CD8-positive, alpha-beta memory T cell (primary cell): ENCODE measurements around the gene MSMB. TPM values are rescaled to one million over a fixed set of nuclear protein-coding genes. Genes with fewer than 3 reads are reported as not detected.
A peak's percentile ranks its signal among the peaks of the same experiment; 100 is the strongest.

Source experiments
- CTCF ChIA-PET: fragments of 350-600 bp; sonication (Branson Sonifier 250); formaldehyde crosslinking; loops from one replicate; lab custom pipeline; 2021; ENCODE audit warnings: antibody characterized with exemption; lab: Charles Lee
- POLR2A ChIA-PET: fragments of 350-600 bp; sonication (Branson Sonifier 250); formaldehyde crosslinking; loops from one replicate; lab custom pipeline; 2021; ENCODE audit warnings: antibody characterized with exemption; lab: Charles Lee
- DNase-seq, 5 donors: peaks; one replicate each; pipeline versions ENCODE4 v3.0.0 to v3.0.0-alpha.2; 2020 to 2022; ENCODE audit warnings: mixed read lengths in 1 of 5
- H3K27ac ChIP-seq: one replicate; pipeline ENCODE4 v1.7.0; 2013; ENCODE audit warnings: low read depth, mild to moderate bottlenecking, low read length, moderate library complexity
- H3K27me3 ChIP-seq: 2 replicates; pipeline ENCODE4 v1.7.0; 2013; ENCODE audit warnings: low read length, mild to moderate bottlenecking; ENCODE audit not compliant: insufficient read depth, poor library complexity, severe bottlenecking
- H3K36me3 ChIP-seq: 2 replicates; pipeline ENCODE4 v1.7.0; 2013; ENCODE audit warnings: mild to moderate bottlenecking, low read length, moderate library complexity; ENCODE audit not compliant: insufficient read depth
- H3K4me1 ChIP-seq: 2 replicates; pipeline ENCODE4 v1.7.0; 2013; ENCODE audit warnings: mild to moderate bottlenecking, low read length, moderate library complexity; ENCODE audit not compliant: insufficient read depth
- H3K4me3 ChIP-seq: 2 replicates; pipeline ENCODE4 v1.7.0; 2013; ENCODE audit warnings: mild to moderate bottlenecking, low read length
- H3K9me3 ChIP-seq: 2 replicates; pipeline ENCODE4 v1.7.0; 2013; ENCODE audit warnings: mild to moderate bottlenecking, low read length
- H3K27ac Mint-ChIP-seq, 8 donors: one replicate each; pipeline ENCODE4 v1.8.0; 2020 to 2021; ENCODE audit warnings: mixed read lengths in 8 of 8, mild to moderate bottlenecking in 6 of 8, inconsistent platforms in 3 of 8, moderate library complexity in 3 of 8
- H3K27me3 Mint-ChIP-seq, 2 donors: one replicate each; pipeline ENCODE4 v1.8.0; 2020 to 2021; ENCODE audit warnings: mixed read lengths in 2 of 2, mild to moderate bottlenecking in 1 of 2, moderate library complexity in 1 of 2
- H3K36me3 Mint-ChIP-seq, 3 donors: one replicate each; pipeline ENCODE4 v1.8.0; 2020 to 2021; ENCODE audit warnings: mixed read lengths in 3 of 3, inconsistent platforms in 1 of 3, mild to moderate bottlenecking in 1 of 3
- H3K4me1 Mint-ChIP-seq, 3 donors: one replicate each; pipeline ENCODE4 v1.8.0; 2020 to 2021; ENCODE audit warnings: mixed read lengths in 3 of 3, inconsistent platforms in 1 of 3, mild to moderate bottlenecking in 1 of 3
- H3K4me3 Mint-ChIP-seq, 7 donors: one replicate each; pipeline ENCODE4 v1.8.0; 2020 to 2021; ENCODE audit warnings: mixed read lengths in 7 of 7, mild to moderate bottlenecking in 6 of 7, moderate library complexity in 4 of 7, inconsistent platforms in 2 of 7
- H3K9me3 Mint-ChIP-seq, 5 donors: one replicate each; pipeline ENCODE4 v1.8.0; 2020 to 2022; ENCODE audit warnings: mixed read lengths in 5 of 5, mild to moderate bottlenecking in 3 of 5, moderate library complexity in 2 of 5, inconsistent platforms in 1 of 5
- polyA plus RNA-seq: library from polyadenylated mRNA; unstranded; fragments of 300-500 nt; fragmentation: Illumina TruSeq; gene quantifications from one replicate; pipeline ENCODE4 v1.2.3, GENCODE V29; 2021
- total RNA-seq, 2 experiments: library from RNA; stranded (reverse); gene quantifications; one replicate each; pipeline ENCODE4 v1.2.3, GENCODE V29; 2021

The MSMB gene
- total and polyA plus RNA-seq, 3 experiments from 2014 or later = not detected

GRCh38 chr10:46077141-46077554, 31.1 kb upstream of the MSMB start:
- no peaks in the 10 kb centered on the region for H3K27me3 ChIP-seq
- Mint-ChIP-seq H3K36me3 (no peaks in the 10 kb centered on the region), H3K4me3 (peak overlapping the region in 4 of 7 donors; percentile 6 to 39 (median 24)), H3K9me3 (peaks cover 0 to under 1% (median 0%) of the 10 kb centered on the region in 5 donors), H3K27ac (peak overlapping the region in 6 of 8 donors; percentile 20 to 77 (median 46)), H3K4me1 (peaks cover 27 to 43% (median 35%) of the 10 kb centered on the region in 3 donors), H3K27me3 (no peaks in the 10 kb centered on the region)
- DNase-seq = no peak
- H3K4me1 ChIP-seq = peaks cover 16% of the 10 kb centered on the region
- CTCF ChIA-PET = interaction anchor here (1.3 to 2.0 kb wide), 2 partner anchors 11 to 19 kb away, joined by 3 to 4 read pairs; no protein-coding TSS in a partner anchor
- H3K9me3 ChIP-seq = no peaks in the 10 kb centered on the region
- peak overlapping the region; percentile 27 for H3K4me3 ChIP-seq
- POLR2A ChIA-PET = no interaction called here
- H3K27ac ChIP-seq = no peak overlapping the region
- no peaks in the 10 kb centered on the region for H3K36me3 ChIP-seq

DNA sequence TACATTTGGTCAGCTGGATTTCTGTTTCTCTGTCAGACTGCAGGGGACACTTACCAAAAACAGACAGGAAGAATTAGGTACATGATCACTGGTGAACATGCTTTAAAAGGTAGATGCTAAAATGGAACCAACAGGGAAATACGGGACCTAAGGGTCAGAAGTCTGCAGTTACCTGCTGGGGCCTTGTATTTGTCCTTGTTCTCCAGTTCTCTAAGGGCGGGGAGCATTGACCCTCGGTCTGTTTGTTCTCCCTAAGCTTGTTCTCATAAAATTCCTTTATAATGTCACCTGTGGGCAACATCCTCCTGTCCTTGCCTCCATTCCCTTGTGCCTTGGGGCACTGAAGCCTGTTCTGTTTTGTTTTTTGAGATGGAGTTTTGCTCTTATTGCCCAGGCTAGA, 29.8 kb upstream of the MSMB start:
- no peak for DNase-seq
- Mint-ChIP-seq H3K27me3 (no peaks in the 10 kb centered on the region), H3K4me3 (no peak overlapping the region), H3K9me3 (no peaks in the 10 kb centered on the region), H3K36me3 (no peaks in the 10 kb centered on the region), H3K4me1 (peaks cover 18 to 31% (median 22%) of the 10 kb centered on the region in 3 donors), H3K27ac (no peak overlapping the region)
- Histone ChIP-seq H3K27ac (no peak overlapping the region), H3K27me3 (no peaks in the 10 kb centered on the region), H3K9me3 (no peaks in the 10 kb centered on the region), H3K36me3 (no peaks in the 10 kb centered on the region), H3K4me3 (no peak overlapping the region), H3K4me1 (peaks cover 16% of the 10 kb centered on the region)
- ChIA-PET POLR2A (no interaction called here), CTCF (interaction anchor here (2.0 kb wide), 1 partner anchor 20 kb away, joined by 4 read pairs; no protein-coding TSS in a partner anchor)

DNA sequence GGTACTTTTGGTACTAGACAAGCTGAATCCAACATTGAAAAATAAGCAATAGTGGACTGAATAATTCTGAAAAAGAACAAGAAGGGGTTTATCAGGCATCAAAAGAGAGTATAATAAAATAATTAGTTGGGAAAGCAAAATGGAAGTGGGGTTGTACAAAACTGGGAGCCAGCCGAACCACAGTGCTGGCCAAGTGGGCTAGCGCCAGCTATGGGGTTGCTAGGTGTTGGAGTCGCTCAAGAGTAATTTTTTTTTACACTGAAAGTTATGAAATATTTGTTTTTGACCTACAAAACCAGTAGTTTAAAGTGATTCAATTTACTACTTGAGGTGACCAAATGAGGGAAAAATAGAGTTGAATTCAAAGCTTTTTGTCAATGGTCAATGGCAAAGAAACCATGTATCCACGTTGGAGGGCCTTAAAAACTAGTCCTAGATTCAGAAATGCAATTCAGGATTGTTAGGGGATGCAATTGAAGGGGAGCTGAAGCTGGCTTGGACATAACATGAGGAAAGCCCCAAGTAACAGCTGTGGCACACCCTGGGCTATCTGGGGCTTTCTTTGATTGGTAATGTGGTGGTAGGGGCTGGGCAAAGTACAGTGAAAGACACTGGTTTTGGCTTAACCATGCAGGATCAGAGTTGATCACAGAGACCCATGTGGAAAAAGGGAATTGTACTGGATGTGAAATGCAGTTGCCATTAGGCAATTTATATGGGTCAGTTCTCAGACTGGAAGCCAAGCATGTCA, 28.3 kb upstream of the MSMB start:
- Mint-ChIP-seq H3K27ac (peak overlapping the region in 4 of 8 donors; percentile 17 to 55 (median 27)), H3K4me1 (peaks cover 17 to 19% (median 17%) of the 10 kb centered on the region in 3 donors), H3K36me3 (no peaks in the 10 kb centered on the region), H3K4me3 (no peak overlapping the region), H3K9me3 (no peaks in the 10 kb centered on the region), H3K27me3 (no peaks in the 10 kb centered on the region)
- no peak overlapping the region for H3K4me3 ChIP-seq
- H3K9me3 ChIP-seq = no peaks in the 10 kb centered on the region
- no peak overlapping the region for H3K27ac ChIP-seq
- ChIA-PET CTCF (no interaction called here), POLR2A (no interaction called here)
- H3K27me3 ChIP-seq = no peaks in the 10 kb centered on the region
- H3K36me3 ChIP-seq = no peaks in the 10 kb centered on the region
- H3K4me1 ChIP-seq = peaks cover 18% of the 10 kb centered on the region
- DNase-seq = no peak

GRCh38 chr10:46073564-46073963, 27.5 kb upstream of the MSMB start:
- H3K9me3 Mint-ChIP-seq = no peaks in the 10 kb centered on the region
- no peak overlapping the region for H3K27ac ChIP-seq
- H3K27me3 Mint-ChIP-seq = no peaks in the 10 kb centered on the region
- no peak overlapping the region for H3K27ac Mint-ChIP-seq
- no peak overlapping the region for H3K4me3 ChIP-seq
- H3K36me3 Mint-ChIP-seq = no peaks in the 10 kb centered on the region
- POLR2A ChIA-PET = no interaction called here
- no peaks in the 10 kb centered on the region for H3K36me3 ChIP-seq
- no peak for DNase-seq
- H3K9me3 ChIP-seq = no peaks in the 10 kb centered on the region
- H3K4me1 Mint-ChIP-seq = peaks cover 15 to 17% (median 17%) of the 10 kb centered on the region in 3 donors
- CTCF ChIA-PET = no interaction called here
- no peak overlapping the region for H3K4me3 Mint-ChIP-seq
- no peaks in the 10 kb centered on the region for H3K27me3 ChIP-seq
- H3K4me1 ChIP-seq = peaks cover 18% of the 10 kb centered on the region

DNA sequence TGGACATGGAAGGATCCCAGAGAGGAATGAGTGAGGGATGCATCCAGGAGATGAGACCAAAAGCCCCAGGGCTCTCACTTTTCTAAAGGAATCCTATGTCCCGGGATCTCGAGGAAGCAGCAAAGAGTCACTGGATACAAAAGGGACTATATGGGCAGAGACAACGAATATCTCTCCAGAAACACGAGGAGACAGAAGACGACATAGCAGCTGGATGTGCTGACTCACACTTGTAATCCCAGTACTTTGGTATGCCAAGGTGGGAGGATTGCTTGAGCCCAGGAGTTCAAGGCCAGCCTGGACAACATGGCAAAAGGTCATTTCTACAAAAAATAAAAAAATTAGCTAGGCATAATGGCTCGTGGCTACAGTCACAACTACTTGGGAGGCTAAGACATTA, 24.7 kb upstream of the MSMB start:
- H3K4me1 ChIP-seq = peaks cover 5% of the 10 kb centered on the region
- POLR2A ChIA-PET = no interaction called here
- Mint-ChIP-seq H3K4me3 (no peak overlapping the region), H3K27ac (no peak overlapping the region), H3K4me1 (peaks cover 0 to 5% (median 5%) of the 10 kb centered on the region in 3 donors), H3K27me3 (no peaks in the 10 kb centered on the region), H3K9me3 (no peaks in the 10 kb centered on the region), H3K36me3 (no peaks in the 10 kb centered on the region)
- H3K4me3 ChIP-seq = no peak overlapping the region
- no peaks in the 10 kb centered on the region for H3K9me3 ChIP-seq
- H3K27ac ChIP-seq = no peak overlapping the region
- H3K36me3 ChIP-seq = no peaks in the 10 kb centered on the region
- CTCF ChIA-PET = no interaction called here
- DNase-seq = no peak
- H3K27me3 ChIP-seq = no peaks in the 10 kb centered on the region

DNA sequence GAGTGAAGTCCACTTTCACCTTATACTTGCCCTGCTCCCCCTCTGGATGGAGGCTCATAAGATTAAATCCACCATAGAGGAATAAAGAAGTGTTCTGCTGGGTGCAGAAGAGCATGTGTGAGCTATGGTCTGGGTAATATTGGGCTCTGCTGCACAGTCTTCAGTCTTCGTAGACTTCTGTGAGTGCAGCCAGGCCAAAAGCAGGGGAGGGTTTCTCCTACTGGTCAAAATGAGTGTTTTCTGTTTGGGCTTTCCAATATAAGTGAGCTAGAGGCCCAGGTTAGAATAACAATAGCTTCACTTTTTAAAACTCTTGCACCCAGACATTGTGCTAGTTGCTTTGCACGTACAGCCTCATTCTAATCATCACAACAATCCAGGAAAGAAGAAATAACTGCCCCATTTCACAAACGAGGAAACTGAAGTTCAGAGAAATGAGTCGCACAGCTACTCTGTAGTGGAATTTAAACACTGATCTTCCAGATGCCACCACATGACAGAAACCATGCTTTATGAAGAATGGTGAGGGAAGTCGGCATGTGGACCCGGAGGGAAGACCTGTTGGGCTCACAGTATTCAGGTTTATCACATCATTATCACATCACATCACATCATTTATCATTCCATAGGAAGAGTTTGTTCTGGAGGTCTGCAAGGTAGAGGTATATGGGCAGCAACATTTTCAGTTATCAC, 23.8 kb upstream of the MSMB start:
- Histone ChIP-seq H3K36me3 (no peaks in the 10 kb centered on the region), H3K27ac (no peak overlapping the region), H3K27me3 (no peaks in the 10 kb centered on the region), H3K4me3 (no peak overlapping the region), H3K4me1 (peaks cover 5% of the 10 kb centered on the region), H3K9me3 (no peaks in the 10 kb centered on the region)
- POLR2A ChIA-PET = no interaction called here
- Mint-ChIP-seq H3K27me3 (no peaks in the 10 kb centered on the region), H3K27ac (peak overlapping the region in 1 of 8 donors; percentile 9), H3K36me3 (no peaks in the 10 kb centered on the region), H3K4me3 (no peak overlapping the region), H3K9me3 (no peaks in the 10 kb centered on the region), H3K4me1 (peaks cover 0 to 5% (median 5%) of the 10 kb centered on the region in 3 donors)
- CTCF ChIA-PET = no interaction called here
- DNase-seq = no peak

DNA sequence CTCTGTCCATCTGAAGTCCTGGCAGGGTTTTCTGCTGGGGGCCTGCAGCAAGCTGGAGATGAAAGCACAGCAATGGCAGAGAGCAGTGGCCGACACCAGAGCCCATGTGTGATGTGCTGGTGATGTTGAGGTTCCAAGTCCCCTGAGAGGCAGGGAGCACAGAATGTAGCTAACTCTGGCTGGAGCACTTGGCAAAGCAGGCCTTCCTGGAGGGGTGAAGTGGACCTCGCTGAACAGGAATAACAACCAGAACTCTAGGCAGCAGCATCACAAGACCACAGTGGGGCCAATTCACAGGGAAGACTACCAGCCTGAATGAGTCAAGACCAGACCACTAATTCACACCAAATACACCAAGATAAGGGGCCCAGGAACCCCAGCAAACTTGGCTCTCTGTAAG, 22.8 kb upstream of the MSMB start:
- H3K36me3 Mint-ChIP-seq = no peaks in the 10 kb centered on the region
- H3K4me1 Mint-ChIP-seq = peaks cover 0 to 5% (median 0%) of the 10 kb centered on the region in 3 donors
- POLR2A ChIA-PET = no interaction called here
- no peaks in the 10 kb centered on the region for H3K36me3 ChIP-seq
- no peak overlapping the region for H3K27ac Mint-ChIP-seq
- no peak overlapping the region for H3K4me3 ChIP-seq
- H3K27me3 Mint-ChIP-seq = no peaks in the 10 kb centered on the region
- H3K4me3 Mint-ChIP-seq = no peak overlapping the region
- no peak overlapping the region for H3K27ac ChIP-seq
- peaks cover 5% of the 10 kb centered on the region for H3K4me1 ChIP-seq
- no peaks in the 10 kb centered on the region for H3K9me3 ChIP-seq
- CTCF ChIA-PET = no interaction called here
- no peaks in the 10 kb centered on the region for H3K27me3 ChIP-seq
- no peaks in the 10 kb centered on the region for H3K9me3 Mint-ChIP-seq
- no peak for DNase-seq

DNA sequence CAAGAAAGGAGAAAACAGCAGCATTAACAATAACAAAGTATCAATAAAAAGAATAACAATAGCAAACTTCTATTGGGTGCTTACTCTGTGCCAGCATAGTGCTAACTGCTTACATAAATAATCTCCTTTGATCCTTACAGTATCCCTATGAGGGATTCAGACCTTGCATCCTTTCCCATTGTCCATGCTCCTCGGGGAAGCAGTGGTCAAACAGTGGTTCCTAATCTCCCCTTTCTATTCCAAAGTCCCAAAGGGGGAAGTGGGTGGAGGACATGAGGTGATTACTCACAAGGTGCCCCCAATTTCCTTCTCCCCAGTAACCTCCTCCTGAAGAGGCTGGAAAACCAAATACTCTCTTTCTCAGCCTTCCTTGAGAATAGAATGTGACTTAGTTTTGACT, 22.0 kb upstream of the MSMB start:
- Histone ChIP-seq H3K9me3 (no peaks in the 10 kb centered on the region), H3K4me1 (peaks cover 5% of the 10 kb centered on the region), H3K4me3 (no peak overlapping the region), H3K27ac (no peak overlapping the region), H3K27me3 (no peaks in the 10 kb centered on the region), H3K36me3 (no peaks in the 10 kb centered on the region)
- Mint-ChIP-seq H3K4me3 (no peak overlapping the region), H3K9me3 (no peaks in the 10 kb centered on the region), H3K4me1 (peaks cover 0 to 5% (median 0%) of the 10 kb centered on the region in 3 donors), H3K27me3 (peaks cover 0 to 3% of the 10 kb centered on the region in 2 donors), H3K36me3 (no peaks in the 10 kb centered on the region), H3K27ac (no peak overlapping the region)
- CTCF ChIA-PET = no interaction called here
- POLR2A ChIA-PET = no interaction called here
- DNase-seq = no peak
